ENCODE data around the gene TLNRD1.

TLNRD1 gene

DNA sequence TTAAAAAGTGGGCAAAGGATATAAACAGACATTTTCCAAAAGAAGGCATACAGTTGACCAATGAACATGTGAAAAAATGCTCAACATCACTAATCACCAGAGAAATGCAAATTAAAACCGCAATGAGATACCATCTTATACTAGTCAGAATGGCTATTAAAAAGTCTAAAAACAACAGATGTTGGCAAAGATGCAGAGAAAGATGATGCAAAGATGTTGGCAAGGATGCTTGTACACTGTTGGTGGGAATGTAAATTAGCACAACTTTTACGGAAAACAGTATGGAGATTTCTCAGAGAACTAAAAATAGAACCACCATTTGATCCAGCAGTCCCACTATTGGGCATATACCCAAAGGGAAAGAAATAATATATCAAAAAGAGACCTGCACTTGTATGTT lies 53.5 kb downstream of the TLNRD1 start:
- DNase-seq (ENCODE audit: low read depth in 2 of 2, low spot score in 1 of 2), result no peak

All from stimulated activated CD8-positive, alpha-beta memory T cell treated with anti-CD3 and anti-CD28 coated beads, Interleukin-4, amount 100 ng/mL, for 4 hours (primary cell).